SK-N-MC (cell line): ENCODE data around the gene CDX4.

Experiments
- EZH2 ChIP-seq: fragments of 200-600 bp; sonication (generic); IDR thresholded peaks from one replicate; pipeline ENCODE4 v1.6.1; 2017; ENCODE audit warnings: antibody characterized with exemption
- POLR2AphosphoS5 ChIP-seq: IDR thresholded peaks from 2 replicates; pipeline ENCODE4 v1.6.1; 2012; ENCODE audit warnings: mild to moderate bottlenecking, low read depth, low read length, borderline replicate concordance

- TF ChIP-seq POLR2AphosphoS5 (no peak), EZH2 (no peak)
These were observed 43.8 kb downstream of the CDX4 start for GRCh38 chrX:73490661-73491060.
